Loucy (cell line): ENCODE data around the gene TRPC3.

Experiments
- EZH2phosphoT487 ChIP-seq: fragments of 200-600 bp; IDR thresholded peaks from 2 replicates; pipeline ENCODE4 v1.6.1; 2018; ENCODE audit warnings: antibody characterized with exemption, mild to moderate bottlenecking, moderate library complexity, borderline replicate concordance
- TF ChIP-seq, protein P1 (sequence below): fragments of 200-600 bp; sonication (generic); conservative IDR thresholded peaks from 2 replicates; pipeline ENCODE4 v1.5.1; 2014; ENCODE audit warnings: mild to moderate bottlenecking, antibody characterized with exemption, low read length

DNA sequence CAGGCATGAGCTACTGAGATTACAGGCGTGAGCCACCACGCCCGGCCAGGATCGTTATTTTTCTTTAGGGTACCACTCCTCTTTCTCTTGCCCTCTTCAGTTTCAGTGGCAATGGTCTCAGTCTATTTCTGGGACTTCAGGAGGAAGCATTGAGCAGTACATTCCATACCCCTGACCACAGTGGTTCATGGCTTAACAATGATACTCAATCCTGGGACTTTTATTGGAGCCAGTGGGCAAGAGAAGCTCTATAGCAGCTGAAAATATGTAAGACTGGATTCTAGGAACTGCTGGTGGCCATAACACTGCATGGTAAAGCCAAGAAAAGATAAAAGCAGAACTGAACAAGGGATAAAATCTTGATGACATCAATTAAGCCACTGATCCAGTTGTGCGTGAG, 122.3 kb downstream of the TRPC3 start:
- TF ChIP-seq, protein P1, sequence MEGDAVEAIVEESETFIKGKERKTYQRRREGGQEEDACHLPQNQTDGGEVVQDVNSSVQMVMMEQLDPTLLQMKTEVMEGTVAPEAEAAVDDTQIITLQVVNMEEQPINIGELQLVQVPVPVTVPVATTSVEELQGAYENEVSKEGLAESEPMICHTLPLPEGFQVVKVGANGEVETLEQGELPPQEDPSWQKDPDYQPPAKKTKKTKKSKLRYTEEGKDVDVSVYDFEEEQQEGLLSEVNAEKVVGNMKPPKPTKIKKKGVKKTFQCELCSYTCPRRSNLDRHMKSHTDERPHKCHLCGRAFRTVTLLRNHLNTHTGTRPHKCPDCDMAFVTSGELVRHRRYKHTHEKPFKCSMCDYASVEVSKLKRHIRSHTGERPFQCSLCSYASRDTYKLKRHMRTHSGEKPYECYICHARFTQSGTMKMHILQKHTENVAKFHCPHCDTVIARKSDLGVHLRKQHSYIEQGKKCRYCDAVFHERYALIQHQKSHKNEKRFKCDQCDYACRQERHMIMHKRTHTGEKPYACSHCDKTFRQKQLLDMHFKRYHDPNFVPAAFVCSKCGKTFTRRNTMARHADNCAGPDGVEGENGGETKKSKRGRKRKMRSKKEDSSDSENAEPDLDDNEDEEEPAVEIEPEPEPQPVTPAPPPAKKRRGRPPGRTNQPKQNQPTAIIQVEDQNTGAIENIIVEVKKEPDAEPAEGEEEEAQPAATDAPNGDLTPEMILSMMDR: no peak
- TF ChIP-seq EZH2phosphoT487: no peak
